Activated CD4-positive, CD25-positive, alpha-beta regulatory T cell treated with anti-CD3 and anti-CD28 coated beads, Interleukin-2, amount 50 U/mL, for 16 hours (primary cell): ENCODE measurements around the gene BDKRB2.

ENCODE experiments used
- DNase-seq: peaks from one replicate; pipeline ENCODE4 v3.0.0-alpha.2; 2020; ENCODE audit warnings: low read depth, low spot score

BDKRB2 gene

GRCh38 chr14:96251656-96252155, 47.1 kb downstream of the BDKRB2 start:
- no peak for DNase-seq

GRCh38 chr14:96252323-96252998, 47.8 kb downstream of the BDKRB2 start:
- DNase-seq, result no peak

GRCh38 chr14:96252999-96253539, 48.4 kb downstream of the BDKRB2 start:
- DNase-seq, result no peak

DNA sequence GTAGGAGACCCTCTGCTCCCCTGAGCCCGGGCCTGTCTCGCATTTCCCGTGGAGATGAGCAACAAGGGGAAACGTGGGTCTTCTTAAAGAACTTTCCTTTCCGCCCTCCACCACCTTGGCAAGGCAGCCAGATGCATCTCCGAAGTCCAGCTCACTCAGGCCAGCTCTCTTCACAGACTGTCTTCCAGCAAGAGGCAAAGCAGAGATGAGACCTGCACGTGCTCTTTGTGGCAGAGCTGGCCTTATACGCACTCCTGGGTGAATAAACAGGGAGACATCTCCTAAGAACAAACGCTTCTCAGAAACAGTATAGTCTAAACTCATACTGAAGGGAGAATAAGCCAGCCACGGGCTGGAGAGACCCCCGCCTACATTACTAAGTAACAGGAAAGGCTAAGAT, 50.0 kb downstream of the BDKRB2 start:
- DNase-seq, result no peak

DNA sequence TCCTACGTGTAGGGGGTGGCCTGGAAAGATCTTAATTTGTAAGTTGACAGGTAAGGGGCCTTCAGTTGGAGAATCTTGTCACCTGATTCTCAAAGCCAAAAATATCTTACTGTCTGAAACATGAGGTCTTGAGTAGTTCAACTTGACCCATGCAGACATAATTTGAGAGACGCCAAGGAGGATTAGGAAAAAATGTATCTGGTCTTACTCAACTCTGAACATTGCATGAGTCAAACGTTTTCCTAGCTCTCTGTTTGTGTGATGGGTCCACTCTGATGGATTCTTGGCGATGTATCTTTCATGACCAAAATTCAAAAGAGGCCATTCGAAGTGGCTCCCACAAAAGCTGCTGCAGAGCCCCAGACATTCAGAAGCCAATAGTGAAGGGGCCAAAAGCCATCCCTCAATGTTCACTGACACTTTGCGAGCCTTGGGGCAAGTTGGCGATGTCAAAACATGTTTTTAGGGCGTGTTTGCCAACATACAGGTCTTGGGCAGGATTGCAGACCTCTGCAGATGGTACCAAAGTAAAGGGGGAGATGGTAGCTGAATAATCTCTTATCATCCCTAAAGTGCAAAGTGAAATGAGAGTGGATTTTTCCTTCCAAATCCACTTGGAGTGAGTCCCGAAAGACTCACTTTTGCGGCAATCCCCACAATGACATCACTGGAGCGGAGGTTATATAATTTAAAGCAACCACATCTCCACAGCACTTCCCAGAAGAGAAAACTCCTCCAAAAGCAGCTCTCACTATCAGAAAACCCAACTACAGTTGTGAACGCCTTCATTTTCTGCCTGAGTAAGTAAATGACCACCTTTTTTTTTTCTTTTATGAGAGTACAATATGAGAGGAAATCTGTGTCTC, 51.1 kb downstream of the BDKRB2 start, which contains the start of gene BDKRB1:
Gene BDKRB1 (plus strand): TSS at position 710 of the 866 bp plus-strand sequence. CDS start 7,473 bp downstream, outside the sequence.
- no peak for DNase-seq

GRCh38 chr14:96256407-96256806, 51.8 kb downstream of the BDKRB2 start:
- DNase-seq, result no peak

DNA sequence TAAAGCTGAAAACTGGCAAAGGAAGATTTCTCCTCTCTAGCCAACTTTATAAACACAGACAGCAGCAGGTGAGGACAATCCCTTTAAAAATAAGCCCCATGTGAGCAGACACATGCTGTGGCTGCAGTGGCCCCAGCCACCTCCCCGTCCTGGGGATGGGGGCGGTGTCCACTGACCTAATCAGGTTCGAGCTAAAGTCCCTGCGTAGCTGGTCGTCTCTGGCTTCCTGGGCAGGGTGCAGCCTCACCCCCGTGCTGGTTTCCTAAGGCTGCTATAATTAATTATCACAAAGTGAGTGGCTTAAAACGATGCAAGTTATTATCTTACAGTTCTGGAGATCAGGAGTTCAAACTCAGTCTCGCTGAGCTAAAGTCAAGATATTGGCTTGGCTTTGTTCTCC, 52.4 kb downstream of the BDKRB2 start:
- DNase-seq, result no peak

- no peak for DNase-seq
Observed at GRCh38 chr14:96257900-96258299, 53.3 kb downstream of the BDKRB2 start.

DNA sequence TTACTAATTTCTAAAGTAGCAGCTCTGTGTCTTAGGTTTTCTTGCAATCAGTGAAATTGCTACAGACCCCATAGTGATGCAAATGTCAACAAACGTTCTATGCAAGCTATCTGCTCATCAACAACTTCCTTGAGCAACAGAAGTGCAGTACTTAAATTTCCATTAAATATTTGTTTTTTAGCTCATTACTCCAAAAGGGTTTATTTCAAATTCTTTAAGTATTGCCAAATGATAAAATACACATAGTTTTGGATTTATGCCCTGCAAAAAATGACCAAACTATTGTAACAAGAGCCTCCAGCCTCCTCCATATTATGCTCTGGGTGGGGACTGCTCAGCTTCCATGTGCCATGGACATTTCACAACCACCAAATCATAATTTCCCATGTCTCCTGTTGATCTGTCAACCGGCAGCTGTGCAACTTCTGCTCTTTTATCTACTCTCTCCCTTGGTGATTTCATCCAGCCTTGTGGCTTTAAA, 55.7 kb downstream of the BDKRB2 start:
- no peak for DNase-seq

DNA sequence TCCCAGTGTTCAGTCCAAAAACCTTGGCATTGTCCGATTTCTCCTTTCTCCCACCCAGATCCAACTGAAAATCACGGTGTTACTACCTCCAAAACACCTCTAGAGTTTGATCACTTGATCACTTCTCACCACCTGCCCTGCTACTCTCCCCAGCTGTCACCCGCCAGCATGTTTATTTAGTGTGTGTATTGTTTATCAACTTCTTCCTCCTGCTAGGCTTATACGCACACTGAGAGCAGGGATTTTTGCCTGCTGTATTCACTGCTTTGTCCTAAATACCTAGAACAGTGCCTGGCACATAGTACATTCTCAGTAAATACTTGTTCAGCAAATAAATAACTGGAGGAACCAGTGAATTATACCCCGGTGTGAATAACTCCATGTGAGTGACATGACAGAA, 56.4 kb downstream of the BDKRB2 start:
- DNase-seq, result no peak

DNA sequence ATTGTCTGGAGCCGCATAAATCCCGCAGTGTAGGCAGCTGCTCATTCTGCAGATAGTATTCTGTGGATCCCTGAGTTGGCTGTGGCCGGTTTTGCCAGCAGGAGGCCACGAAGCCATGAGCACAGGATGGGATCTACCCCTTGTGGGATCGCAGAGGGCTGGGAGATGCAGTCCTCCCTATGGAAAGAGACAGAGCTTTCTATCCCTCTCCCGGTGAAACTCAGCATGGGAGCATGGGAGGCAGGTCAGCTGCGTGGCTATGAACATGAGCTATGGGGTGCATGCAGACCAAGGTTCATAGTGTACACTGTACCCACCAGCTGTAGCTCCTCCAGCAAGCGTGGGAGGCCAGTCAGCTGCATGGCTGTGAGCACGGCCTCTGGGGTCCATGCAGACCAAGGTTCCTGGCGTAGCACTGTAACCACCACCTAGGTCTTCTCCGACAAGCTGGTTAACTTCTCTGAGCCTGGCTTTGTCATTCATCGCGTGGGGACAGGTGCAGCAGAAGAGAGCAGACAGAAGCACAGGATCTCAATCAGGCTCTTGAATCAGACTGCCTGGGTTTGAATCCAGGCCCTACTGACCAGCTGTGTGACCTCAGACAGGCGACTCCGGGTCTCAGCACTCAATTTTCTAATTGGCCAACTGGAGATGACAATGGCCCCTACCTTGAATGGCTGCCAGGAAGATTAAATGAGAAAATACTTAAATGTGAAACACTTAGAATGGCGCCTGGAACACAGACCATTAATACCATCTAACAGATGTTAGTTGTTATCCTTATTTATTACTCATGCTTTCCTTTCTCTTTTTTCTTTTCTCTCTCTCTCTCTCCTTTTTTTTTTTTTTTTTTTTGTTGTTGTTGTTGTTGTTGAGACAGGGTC, 57.4 kb downstream of the BDKRB2 start:
- DNase-seq, result no peak

DNA sequence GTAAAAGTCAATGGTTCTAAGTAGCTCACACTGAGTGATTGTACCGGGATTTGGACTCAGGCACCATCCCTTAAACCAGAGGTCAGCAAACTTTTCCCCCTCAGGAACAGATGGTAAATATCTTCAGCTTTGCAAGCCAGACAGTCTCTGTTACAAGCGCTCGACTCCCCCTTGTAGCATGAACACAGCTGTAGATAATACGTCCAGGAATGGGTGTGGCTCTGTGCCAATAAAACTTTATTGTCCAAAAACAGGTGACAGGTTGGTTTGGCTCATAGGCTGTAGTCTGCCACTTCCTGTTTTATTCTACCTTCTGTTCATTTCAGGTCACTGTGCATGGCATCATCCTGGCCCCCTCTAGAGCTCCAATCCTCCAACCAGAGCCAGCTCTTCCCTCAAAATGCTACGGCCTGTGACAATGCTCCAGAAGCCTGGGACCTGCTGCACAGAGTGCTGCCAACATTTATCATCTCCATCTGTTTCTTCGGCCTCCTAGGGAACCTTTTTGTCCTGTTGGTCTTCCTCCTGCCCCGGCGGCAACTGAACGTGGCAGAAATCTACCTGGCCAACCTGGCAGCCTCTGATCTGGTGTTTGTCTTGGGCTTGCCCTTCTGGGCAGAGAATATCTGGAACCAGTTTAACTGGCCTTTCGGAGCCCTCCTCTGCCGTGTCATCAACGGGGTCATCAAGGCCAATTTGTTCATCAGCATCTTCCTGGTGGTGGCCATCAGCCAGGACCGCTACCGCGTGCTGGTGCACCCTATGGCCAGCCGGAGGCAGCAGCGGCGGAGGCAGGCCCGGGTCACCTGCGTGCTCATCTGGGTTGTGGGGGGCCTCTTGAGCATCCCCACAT, 58.9 kb downstream of the BDKRB2 start:
- no peak for DNase-seq

DNA sequence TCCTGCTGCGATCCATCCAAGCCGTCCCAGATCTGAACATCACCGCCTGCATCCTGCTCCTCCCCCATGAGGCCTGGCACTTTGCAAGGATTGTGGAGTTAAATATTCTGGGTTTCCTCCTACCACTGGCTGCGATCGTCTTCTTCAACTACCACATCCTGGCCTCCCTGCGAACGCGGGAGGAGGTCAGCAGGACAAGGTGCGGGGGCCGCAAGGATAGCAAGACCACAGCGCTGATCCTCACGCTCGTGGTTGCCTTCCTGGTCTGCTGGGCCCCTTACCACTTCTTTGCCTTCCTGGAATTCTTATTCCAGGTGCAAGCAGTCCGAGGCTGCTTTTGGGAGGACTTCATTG, 59.5 kb downstream of the BDKRB2 start:
- DNase-seq, result no peak

DNA sequence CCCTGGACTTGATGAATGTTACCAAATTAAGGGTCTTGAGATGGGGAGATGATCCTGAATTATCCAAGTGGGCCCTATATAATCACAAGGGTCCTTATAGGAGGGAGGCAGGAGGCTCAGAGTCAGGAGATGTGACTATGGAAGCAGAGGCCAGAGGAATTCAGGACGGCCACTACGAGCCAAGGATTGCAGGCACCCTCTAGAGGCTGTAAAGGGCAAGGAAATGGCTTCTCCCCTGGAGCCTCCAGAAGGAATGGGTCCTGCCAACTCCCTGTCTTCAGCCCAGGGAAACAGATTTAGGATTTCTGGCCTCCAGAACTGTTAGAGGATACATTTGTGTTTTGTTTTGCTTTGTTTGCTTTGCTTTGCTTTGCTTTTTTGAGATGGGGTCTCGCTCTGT, 60.2 kb downstream of the BDKRB2 start:
- no peak for DNase-seq

GRCh38 chr14:96265383-96266095, 60.9 kb downstream of the BDKRB2 start:
- no peak for DNase-seq

- no peak for DNase-seq
Observed at GRCh38 chr14:96267336-96267735, 62.7 kb downstream of the BDKRB2 start.

DNA sequence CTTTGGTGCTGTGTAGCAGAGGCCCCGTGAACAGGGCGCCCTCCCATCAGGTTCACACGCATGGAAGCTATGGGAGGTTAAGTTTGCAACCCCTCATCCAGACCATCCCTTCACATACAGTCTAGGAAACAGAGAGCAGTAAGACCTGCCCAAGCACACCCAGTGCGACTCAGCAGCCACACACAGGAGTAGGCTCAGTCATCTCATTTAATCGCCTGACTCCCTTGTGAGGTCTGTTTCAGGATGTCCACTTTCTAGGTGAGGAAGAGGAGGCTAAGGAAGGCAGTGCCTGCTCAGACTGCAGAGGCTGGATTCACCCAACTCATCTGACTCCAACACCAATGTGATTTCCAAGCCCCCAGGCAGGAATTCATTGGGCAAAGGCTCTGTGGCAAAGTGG, 63.3 kb downstream of the BDKRB2 start:
- no peak for DNase-seq

GRCh38 chr14:96268431-96269358, 64.1 kb downstream of the BDKRB2 start:
- no peak for DNase-seq

DNA sequence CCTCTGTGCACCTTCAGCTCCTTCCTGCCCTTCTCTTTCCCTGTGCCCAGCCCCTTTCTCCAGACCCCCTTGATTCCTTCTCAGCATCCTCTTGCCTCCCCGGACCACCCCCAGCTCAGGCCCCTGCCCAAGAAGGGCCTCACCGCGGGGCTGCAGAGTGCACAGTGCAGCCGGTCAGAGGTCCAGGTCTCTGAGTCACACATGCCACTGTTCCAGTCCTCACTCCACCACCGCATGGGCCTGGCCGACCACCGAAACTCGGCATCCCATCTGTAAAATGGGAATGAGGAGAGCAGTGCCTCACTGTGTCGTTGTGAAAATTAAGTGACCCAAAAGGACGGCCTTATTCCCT, 64.7 kb downstream of the BDKRB2 start:
- DNase-seq, result no peak
